ENCODE measurements around the gene ILDR1. TPM values are rescaled to one million over a fixed set of nuclear protein-coding genes. Genes with fewer than 3 reads are reported as not detected.

The ILDR1 gene
- total and polyA plus RNA-seq, 4 donors: 3.3 to 8.9 (median 4.2) TPM

DNA sequence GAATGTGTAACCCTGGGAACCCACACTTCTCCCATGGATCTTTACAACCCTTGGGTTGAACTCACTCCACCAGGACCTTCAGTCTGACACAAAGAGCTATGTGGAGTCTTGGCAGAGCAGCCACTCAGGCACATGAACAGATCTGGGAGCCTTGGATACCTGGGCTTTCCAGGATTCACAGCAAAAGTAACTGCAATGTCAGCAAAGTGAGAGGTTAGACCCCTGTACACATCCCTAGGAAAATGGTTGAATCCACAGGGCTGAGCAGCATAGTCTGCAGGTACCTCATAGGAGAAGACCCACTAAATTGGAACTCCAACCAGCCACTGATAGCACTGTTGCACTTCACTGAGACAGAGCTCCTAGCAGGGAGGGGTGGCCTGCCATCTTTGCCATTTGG is 59.6 kb downstream of the ILDR1 start:
- DNase-seq (no peak), ATAC-seq (ENCODE audit: insufficient read depth, low FRiP score) (no peak)
- Histone ChIP-seq H3K27ac (ENCODE audit: low read depth in 1 of 2, low read length in 1 of 2) (no peak overlapping the region), H3K4me3 (no peak overlapping the region), H3K9me3 (ENCODE audit: control insufficient read depth in 4 of 4, insufficient read depth in 3 of 4, low read length in 3 of 4) (peaks cover 0 to 7% (median 0%) of the 10 kb centered on the region in 4 donors), H3K9ac (ENCODE audit: insufficient read depth in 1 of 2, low read length in 2 of 2) (no peak overlapping the region), H3K36me3 (ENCODE audit: control insufficient read depth in 4 of 4, insufficient read depth in 4 of 4, low read length in 4 of 4) (no peaks in the 10 kb centered on the region), H3K4me1 (ENCODE audit: control insufficient read depth in 5 of 5, insufficient read depth in 5 of 5, low read length in 5 of 5) (no peaks in the 10 kb centered on the region), H3K27me3 (ENCODE audit: control insufficient read depth in 3 of 3, insufficient read depth in 3 of 3, low read length in 2 of 3) (no peaks in the 10 kb centered on the region)
- no peak for TF ChIP-seq CTCF (IDR thresholded peaks at IDR 0.05; ENCODE audit: control extremely low read depth, extremely low read depth)

- Histone ChIP-seq H3K27me3 (ENCODE audit: control insufficient read depth in 3 of 3, insufficient read depth in 3 of 3, low read length in 2 of 3) (no peaks in the 10 kb centered on the region), H3K9me3 (ENCODE audit: control insufficient read depth in 4 of 4, insufficient read depth in 3 of 4, low read length in 3 of 4) (peaks cover 0 to 7% (median under 1%) of the 10 kb centered on the region in 4 donors), H3K4me3 (no peak overlapping the region), H3K27ac (ENCODE audit: low read depth in 1 of 2, low read length in 1 of 2) (no peak overlapping the region), H3K9ac (ENCODE audit: insufficient read depth in 1 of 2, low read length in 2 of 2) (no peak overlapping the region), H3K4me1 (ENCODE audit: control insufficient read depth in 5 of 5, insufficient read depth in 5 of 5, low read length in 5 of 5) (no peaks in the 10 kb centered on the region), H3K36me3 (ENCODE audit: control insufficient read depth in 4 of 4, insufficient read depth in 4 of 4, low read length in 4 of 4) (no peaks in the 10 kb centered on the region)
- DNase-seq (no peak), ATAC-seq (ENCODE audit: insufficient read depth, low FRiP score) (no peak)
- TF ChIP-seq CTCF (IDR thresholded peaks at IDR 0.05; ENCODE audit: control extremely low read depth, extremely low read depth): no peak
Measured at GRCh38 chr3:121961283-121961682, 60.8 kb downstream of the ILDR1 start.

DNA sequence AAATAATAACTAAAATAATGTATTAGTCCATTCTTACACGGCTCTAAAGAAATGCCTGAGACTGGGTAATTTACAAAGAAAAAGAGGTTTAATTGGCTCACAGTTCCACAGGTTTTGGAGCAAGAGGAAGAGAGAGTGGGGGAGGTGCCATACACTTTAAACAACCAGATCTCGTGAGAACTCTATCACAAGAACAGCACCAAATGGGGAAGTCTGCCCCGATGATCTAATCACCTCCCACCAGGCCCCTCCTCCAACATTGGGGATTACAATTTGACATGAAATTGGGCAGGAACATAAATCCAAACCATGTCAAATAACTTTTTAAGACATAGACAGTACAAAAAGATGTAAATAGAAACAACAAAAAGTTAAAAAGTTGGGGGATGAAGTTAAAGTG is 63.2 kb downstream of the ILDR1 start:
- H3K9ac ChIP-seq (ENCODE audit: insufficient read depth in 1 of 2, low read length in 2 of 2): no peak overlapping the region
- peaks cover 0 to 6% (median under 1%) of the 10 kb centered on the region in 4 donors for H3K9me3 ChIP-seq (ENCODE audit: control insufficient read depth in 4 of 4, insufficient read depth in 3 of 4, low read length in 3 of 4)
- no peak for TF ChIP-seq CTCF (IDR thresholded peaks at IDR 0.05; ENCODE audit: control extremely low read depth, extremely low read depth)
- H3K27ac ChIP-seq (ENCODE audit: low read depth in 1 of 2, low read length in 1 of 2): no peak overlapping the region
- H3K27me3 ChIP-seq (ENCODE audit: control insufficient read depth in 3 of 3, insufficient read depth in 3 of 3, low read length in 2 of 3): no peaks in the 10 kb centered on the region
- 57 to 71% methylated on average over 3 of the region's 3 CpGs for WGBS, 2 donors
- ATAC-seq (ENCODE audit: insufficient read depth, low FRiP score) (no peak), DNase-seq (no peak)
- no peak overlapping the region for H3K4me3 ChIP-seq
- H3K4me1 ChIP-seq (ENCODE audit: control insufficient read depth in 5 of 5, insufficient read depth in 5 of 5, low read length in 5 of 5): no peaks in the 10 kb centered on the region
- H3K36me3 ChIP-seq (ENCODE audit: control insufficient read depth in 4 of 4, insufficient read depth in 4 of 4, low read length in 4 of 4): no peaks in the 10 kb centered on the region

DNA sequence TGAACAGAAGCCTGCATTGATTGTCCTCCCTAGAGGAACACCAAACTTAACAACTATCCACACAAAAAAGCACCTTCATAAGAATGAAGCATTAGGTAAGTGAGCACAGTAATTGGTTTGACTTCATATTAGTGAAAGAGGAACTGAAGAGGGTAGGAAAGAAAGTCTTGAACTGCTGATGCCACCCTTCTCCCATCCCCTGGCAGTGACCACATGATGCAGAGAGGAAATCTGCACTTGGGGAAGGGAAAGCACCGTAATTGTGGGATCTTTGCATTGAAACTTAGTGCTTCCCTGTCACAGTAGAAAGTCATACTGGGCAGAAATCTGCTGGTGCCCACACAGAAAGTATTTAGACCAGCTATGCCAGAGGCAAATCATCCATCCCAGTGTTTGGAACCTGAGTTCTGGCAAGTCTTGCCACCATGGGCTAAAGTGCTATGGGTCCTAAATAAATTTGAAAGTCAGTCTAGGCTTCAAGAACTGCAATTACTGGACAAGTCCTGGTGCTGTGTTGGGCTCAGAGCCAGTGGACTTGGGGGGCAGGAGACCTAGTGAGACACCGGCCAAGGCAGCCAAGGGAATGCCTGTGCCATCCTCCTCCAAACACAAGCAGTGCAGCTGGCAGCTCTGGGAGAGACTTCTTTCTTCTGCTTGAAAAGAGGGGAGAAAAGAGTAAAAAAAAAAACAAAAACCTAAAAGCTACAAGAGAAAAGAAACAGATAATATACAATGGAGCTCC is 64.2 kb downstream of the ILDR1 start:
- ATAC-seq (ENCODE audit: insufficient read depth, low FRiP score) (no peak), DNase-seq (peak in 1 of 3 donors; percentile 9)
- no peaks in the 10 kb centered on the region for H3K4me1 ChIP-seq (ENCODE audit: control insufficient read depth in 5 of 5, insufficient read depth in 5 of 5, low read length in 5 of 5)
- no peak overlapping the region for H3K4me3 ChIP-seq
- no peak overlapping the region for H3K9ac ChIP-seq (ENCODE audit: insufficient read depth in 1 of 2, low read length in 2 of 2)
- no peak for TF ChIP-seq CTCF (IDR thresholded peaks at IDR 0.05; ENCODE audit: control extremely low read depth, extremely low read depth)
- no peak overlapping the region for H3K27ac ChIP-seq (ENCODE audit: low read depth in 1 of 2, low read length in 1 of 2)
- 63 to 80% methylated on average over 2 of the region's 2 CpGs for WGBS, 2 donors
- no peaks in the 10 kb centered on the region for H3K27me3 ChIP-seq (ENCODE audit: control insufficient read depth in 3 of 3, insufficient read depth in 3 of 3, low read length in 2 of 3)
- H3K36me3 ChIP-seq (ENCODE audit: control insufficient read depth in 4 of 4, insufficient read depth in 4 of 4, low read length in 4 of 4): no peaks in the 10 kb centered on the region
- H3K9me3 ChIP-seq (ENCODE audit: control insufficient read depth in 4 of 4, insufficient read depth in 3 of 4, low read length in 3 of 4): peaks cover 0 to 2% (median under 1%) of the 10 kb centered on the region in 4 donors

Data from lung (tissue), 12 donors.